DND-41 (cell line): ENCODE measurements around the gene NMNAT2.

Source experiments
- EZH2 ChIP-seq: IDR thresholded peaks from 3 replicates; pipeline ENCODE4 v1.6.1; 2012; ENCODE audit warnings: borderline replicate concordance, low read depth, mild to moderate bottlenecking, moderate library complexity, low read length, inconsistent platforms; ENCODE audit not compliant: severe bottlenecking
- TF ChIP-seq, protein P1 (sequence below): IDR thresholded peaks from 2 replicates; pipeline ENCODE4 v1.5.1; 2012; ENCODE audit warnings: borderline replicate concordance, low read length, moderate library complexity, mild to moderate bottlenecking; ENCODE audit not compliant: poor library complexity, severe bottlenecking; ENCODE audit errors: extremely low read depth

DNA sequence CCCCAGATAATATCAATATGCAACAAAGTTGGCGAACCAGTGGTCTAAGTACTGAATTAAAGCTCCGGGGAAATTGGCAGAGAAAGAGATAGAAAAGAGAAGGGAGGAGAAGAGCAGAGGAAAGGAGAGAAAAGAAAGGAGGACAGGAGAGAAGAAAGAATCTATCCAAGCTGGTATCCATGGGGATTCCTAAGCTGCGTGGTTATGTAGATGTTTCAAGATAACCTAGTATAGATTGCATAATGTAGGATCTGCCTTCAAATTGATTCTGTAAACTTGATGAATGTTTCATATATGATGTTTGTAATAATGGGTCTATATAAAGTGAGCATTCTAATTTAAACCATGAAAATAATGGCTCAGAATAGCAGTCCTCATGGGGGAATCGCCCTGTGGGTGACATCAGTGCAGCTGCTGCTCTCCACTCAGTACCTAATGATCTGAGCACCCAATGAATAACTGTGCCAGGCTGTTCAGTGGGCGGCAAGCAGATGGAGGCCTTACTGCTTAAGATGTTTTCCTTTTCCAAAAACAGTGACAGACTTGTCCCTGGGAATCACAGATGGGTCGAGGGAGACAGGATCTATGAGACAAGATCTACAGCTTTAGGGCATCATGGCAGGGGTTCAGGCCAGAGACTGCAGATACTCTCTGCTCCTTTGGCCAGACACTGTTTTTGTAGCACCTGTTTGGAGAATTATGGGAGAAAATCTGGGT is 154.1 kb downstream of the NMNAT2 start:
- TF ChIP-seq, protein P1, sequence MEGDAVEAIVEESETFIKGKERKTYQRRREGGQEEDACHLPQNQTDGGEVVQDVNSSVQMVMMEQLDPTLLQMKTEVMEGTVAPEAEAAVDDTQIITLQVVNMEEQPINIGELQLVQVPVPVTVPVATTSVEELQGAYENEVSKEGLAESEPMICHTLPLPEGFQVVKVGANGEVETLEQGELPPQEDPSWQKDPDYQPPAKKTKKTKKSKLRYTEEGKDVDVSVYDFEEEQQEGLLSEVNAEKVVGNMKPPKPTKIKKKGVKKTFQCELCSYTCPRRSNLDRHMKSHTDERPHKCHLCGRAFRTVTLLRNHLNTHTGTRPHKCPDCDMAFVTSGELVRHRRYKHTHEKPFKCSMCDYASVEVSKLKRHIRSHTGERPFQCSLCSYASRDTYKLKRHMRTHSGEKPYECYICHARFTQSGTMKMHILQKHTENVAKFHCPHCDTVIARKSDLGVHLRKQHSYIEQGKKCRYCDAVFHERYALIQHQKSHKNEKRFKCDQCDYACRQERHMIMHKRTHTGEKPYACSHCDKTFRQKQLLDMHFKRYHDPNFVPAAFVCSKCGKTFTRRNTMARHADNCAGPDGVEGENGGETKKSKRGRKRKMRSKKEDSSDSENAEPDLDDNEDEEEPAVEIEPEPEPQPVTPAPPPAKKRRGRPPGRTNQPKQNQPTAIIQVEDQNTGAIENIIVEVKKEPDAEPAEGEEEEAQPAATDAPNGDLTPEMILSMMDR: no peak
- TF ChIP-seq EZH2: no peak
